GM23338 (cell line): ENCODE results near the gene S100A7. TPM values are rescaled to one million over a fixed set of nuclear protein-coding genes. Genes with fewer than 3 reads are reported as not detected.

Experiments
- ATAC-seq: fragments of 200-7000 bp; cut with Tn5 transposase; 3 replicates; pipeline ENCODE4 v1.9.1; 2020
- DNase-seq: peaks from one replicate; pipeline ENCODE4 v3.0.0-alpha.2; 2015; ENCODE audit warnings: low spot score
- H2AFZ ChIP-seq: fragments of 200-600 bp; sonication (generic); 2 replicates; pipeline ENCODE4 v1.8.0; 2016; ENCODE audit warnings: antibody characterized with exemption, mild to moderate bottlenecking, moderate library complexity
- H3F3A ChIP-seq: fragments of 200-600 bp; sonication (generic); replicated peaks from 2 replicates; pipeline ENCODE4 v1.8.0; 2017; ENCODE audit warnings: antibody characterized with exemption, mixed run types, low read depth
- H3K27ac ChIP-seq: fragments of 200-600 bp; sonication (generic); 2 replicates; pipeline ENCODE4 v1.6.1; 2016; ENCODE audit warnings: low read depth
- H3K27me3 ChIP-seq: fragments of 200-600 bp; sonication (generic); 2 replicates; pipeline ENCODE4 v1.8.0; 2016; ENCODE audit warnings: mild to moderate bottlenecking, mixed run types, moderate library complexity; ENCODE audit not compliant: insufficient read depth
- H3K36me3 ChIP-seq: fragments of 200-600 bp; sonication (generic); 2 replicates; pipeline ENCODE4 v1.8.0; 2016; ENCODE audit warnings: mild to moderate bottlenecking; ENCODE audit not compliant: insufficient read depth
- H3K4me1 ChIP-seq: fragments of 200-600 bp; sonication (generic); 2 replicates; pipeline ENCODE4 v1.8.0; 2016; ENCODE audit warnings: mild to moderate bottlenecking, moderate library complexity; ENCODE audit not compliant: insufficient read depth
- H3K4me2 ChIP-seq: fragments of 200-600 bp; sonication (generic); 2 replicates; pipeline ENCODE4 v1.7.1; 2017; ENCODE audit warnings: mixed run types
- H3K4me3 ChIP-seq: fragments of 200-600 bp; sonication (generic); 2 replicates; pipeline ENCODE4 v1.6.1; 2016; ENCODE audit warnings: mixed run types
- H3K79me2 ChIP-seq: fragments of 200-600 bp; sonication (generic); replicated peaks from 2 replicates; pipeline ENCODE4 v1.8.0; 2017; ENCODE audit warnings: mild to moderate bottlenecking; ENCODE audit not compliant: insufficient read depth
- H3K9me2 ChIP-seq: fragments of 200-600 bp; sonication (generic); 2 replicates; pipeline ENCODE4 v1.8.0; 2017; ENCODE audit not compliant: insufficient read depth
- H4K20me1 ChIP-seq: fragments of 200-600 bp; sonication (generic); replicated peaks from 2 replicates; pipeline ENCODE4 v1.8.0; 2017; ENCODE audit warnings: mild to moderate bottlenecking; ENCODE audit not compliant: insufficient read depth
- H3K27ac Mint-ChIP-seq: 2 replicates; pipeline ENCODE4 v1.8.0; 2020; ENCODE audit warnings: inconsistent platforms, mild to moderate bottlenecking, moderate library complexity, mixed read lengths
- H3K27me3 Mint-ChIP-seq: 3 replicates; pipeline ENCODE4 v1.8.0; 2022; ENCODE audit warnings: low read depth, mild to moderate bottlenecking, moderate library complexity, mixed read lengths, inconsistent platforms; ENCODE audit not compliant: insufficient read depth, poor library complexity
- H3K36me3 Mint-ChIP-seq: 3 replicates; pipeline ENCODE4 v1.8.0; 2021; ENCODE audit warnings: low read depth, mild to moderate bottlenecking, inconsistent platforms, moderate library complexity, mixed read lengths
- H3K4me1 Mint-ChIP-seq: 3 replicates; pipeline ENCODE4 v1.8.0; 2020; ENCODE audit warnings: mild to moderate bottlenecking, inconsistent platforms, mixed read lengths
- H3K4me3 Mint-ChIP-seq: 3 replicates; pipeline ENCODE4 v1.8.0; 2021; ENCODE audit warnings: moderate library complexity, mild to moderate bottlenecking, inconsistent platforms, mixed read lengths
- H3K9me3 Mint-ChIP-seq: 3 replicates; pipeline ENCODE4 v1.8.0; 2020; ENCODE audit warnings: moderate library complexity, mild to moderate bottlenecking, inconsistent platforms, mixed read lengths
- CTCF ChIP-seq, 2 experiments: fragments of 200-600 bp in 1 of 2; sonication (generic) in 1 of 2; conservative IDR thresholded peaks; 2 replicates each; pipeline versions ENCODE4 v1.5.1 to v1.6.1; 2016 to 2017; ENCODE audit warnings: antibody characterized with exemption in 2 of 2, low read depth in 2 of 2, mild to moderate bottlenecking in 2 of 2, moderate library complexity in 1 of 2
- EZH2 ChIP-seq: fragments of 200-600 bp; sonication (generic); IDR thresholded peaks from one replicate; pipeline ENCODE4 v1.8.0; 2017; ENCODE audit warnings: antibody characterized with exemption, mild to moderate bottlenecking, low read depth; ENCODE audit not compliant: unreplicated experiment
- NANOG ChIP-seq: IDR thresholded peaks from 2 replicates; pipeline ENCODE4 v1.6.1; 2016; ENCODE audit warnings: antibody characterized with exemption, borderline replicate concordance
- POLR2AphosphoS5 ChIP-seq: IDR thresholded peaks from 2 replicates; pipeline ENCODE4 v1.6.1; 2016; ENCODE audit warnings: antibody characterized with exemption, low read depth
- REST ChIP-seq: IDR thresholded peaks from one replicate; pipeline ENCODE4 v1.6.1; 2018; ENCODE audit warnings: antibody characterized with exemption; ENCODE audit not compliant: unreplicated experiment
- STAT1 ChIP-seq: IDR thresholded peaks from one replicate; pipeline ENCODE4 v1.6.1; 2016; ENCODE audit warnings: antibody characterized with exemption; ENCODE audit not compliant: unreplicated experiment
- ZNF114 ChIP-seq: fragments of 250-450 bp; sonication (Bioruptor Pico); IDR thresholded peaks from 2 replicates; pipeline ENCODE4 v1.5.0; 2020; ENCODE audit warnings: mild to moderate bottlenecking, moderate library complexity
- ZNF331 ChIP-seq: fragments of 250-450 bp; sonication (Bioruptor Pico); IDR thresholded peaks from 2 replicates; pipeline ENCODE4 v1.5.0; 2020; ENCODE audit warnings: low read depth, mild to moderate bottlenecking, moderate library complexity
- ZNF462 ChIP-seq: fragments of 250-450 bp; sonication (Bioruptor Pico); IDR thresholded peaks from 2 replicates; pipeline ENCODE4 v1.5.0; 2020; ENCODE audit warnings: mild to moderate bottlenecking, moderate library complexity
- polyA plus RNA-seq: library from polyadenylated mRNA; unstranded; fragments of >200 nt; fragmentation: Nextera tagmentation; extraction: Ambion mirVana; gene quantifications from 2 replicates; pipeline ENCODE4 v1.2.1, GENCODE V29; 2016
- total RNA-seq: library from RNA; depleted of rRNA; stranded (reverse); fragments of >200 nt; shearing (Covaris generic); gene quantifications from 2 replicates; pipeline ENCODE4 v1.2.3, GENCODE V29; 2014
- TF ChIP-seq, protein P1 (sequence below): IDR thresholded peaks from 2 replicates; pipeline ENCODE4 v1.6.1; 2016; ENCODE audit warnings: antibody characterized with exemption

Gene S100A7
- total and polyA plus RNA-seq, 2 experiments from 2014 or later, result not detected

DNA sequence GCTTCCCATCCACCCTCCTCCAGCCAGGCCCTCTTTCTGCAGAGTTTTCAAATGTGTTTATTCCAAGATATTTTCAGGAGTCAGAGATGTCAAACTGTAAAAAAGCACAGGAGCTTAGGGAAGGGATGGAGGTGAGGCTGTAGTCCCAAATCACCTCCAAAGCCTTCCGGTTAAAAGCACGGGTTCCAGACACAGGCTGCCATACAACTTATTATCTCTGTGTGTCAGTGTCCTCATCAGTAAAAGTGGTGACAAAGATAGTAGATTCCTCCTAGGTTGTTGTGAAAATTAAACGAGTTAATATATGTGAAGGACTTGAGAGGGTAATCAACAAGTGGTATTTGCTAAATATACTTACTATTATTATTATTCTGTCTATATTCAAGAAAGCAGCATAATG, 29.0 kb downstream of the S100A7 start:
- Mint-ChIP-seq H3K27ac (no peak overlapping the region), H3K4me3 (no peak overlapping the region), H3K4me1 (no peaks in the 10 kb centered on the region; the same call in 2 of the 3 replicates), H3K27me3 (peaks cover 6% of the 10 kb centered on the region), H3K9me3 (no peaks in the 10 kb centered on the region; the same call in 1 of the 3 replicates), H3K36me3 (no peaks in the 10 kb centered on the region)
- Histone ChIP-seq H3K27ac (no peak overlapping the region), H3K4me2 (no peak overlapping the region), H3F3A (no peaks in the 10 kb centered on the region), H3K79me2 (no peaks in the 10 kb centered on the region), H3K9me2 (no peaks in the 10 kb centered on the region), H4K20me1 (no peaks in the 10 kb centered on the region), H3K36me3 (no peaks in the 10 kb centered on the region), H3K4me1 (no peaks in the 10 kb centered on the region), H2AFZ (no peak overlapping the region), H3K27me3 (no peaks in the 10 kb centered on the region), H3K4me3 (no peak overlapping the region)
- no peak for DNase-seq
- no peak for TF ChIP-seq CTCF (conservative IDR thresholded peaks at IDR 0.05; ENCODE audit: low read depth in 2 of 2)
- no peak for TF ChIP-seq ZNF114
- ATAC-seq, result no peak

- no peaks in the 10 kb centered on the region; the same call in 2 of the 3 replicates for H3K4me1 Mint-ChIP-seq
- no peaks in the 10 kb centered on the region for H3K36me3 Mint-ChIP-seq
- H3K27me3 ChIP-seq, result no peaks in the 10 kb centered on the region
- no peak overlapping the region for H3K4me3 Mint-ChIP-seq
- H3K4me2 ChIP-seq, result no peak overlapping the region
- H3K27me3 Mint-ChIP-seq, result peaks cover 5% of the 10 kb centered on the region
- H3K4me3 ChIP-seq, result no peak overlapping the region
- H3K27ac ChIP-seq, result no peak overlapping the region
- no peaks in the 10 kb centered on the region for H4K20me1 ChIP-seq
- H3F3A ChIP-seq, result no peaks in the 10 kb centered on the region
- no peaks in the 10 kb centered on the region; the same call in 1 of the 3 replicates for H3K9me3 Mint-ChIP-seq
- DNase-seq, result no peak
- H2AFZ ChIP-seq, result no peak overlapping the region
- H3K36me3 ChIP-seq, result no peaks in the 10 kb centered on the region
- no peaks in the 10 kb centered on the region for H3K79me2 ChIP-seq
- no peaks in the 10 kb centered on the region for H3K9me2 ChIP-seq
- no peak for ATAC-seq
- H3K4me1 ChIP-seq, result no peaks in the 10 kb centered on the region
- H3K27ac Mint-ChIP-seq, result no peak overlapping the region
- no peak for TF ChIP-seq EZH2
- no peak for TF ChIP-seq ZNF462
- no peak for TF ChIP-seq REST
- no peak for TF ChIP-seq ZNF331 (CRISPR knock-in tag)
- TF ChIP-seq, protein P1, sequence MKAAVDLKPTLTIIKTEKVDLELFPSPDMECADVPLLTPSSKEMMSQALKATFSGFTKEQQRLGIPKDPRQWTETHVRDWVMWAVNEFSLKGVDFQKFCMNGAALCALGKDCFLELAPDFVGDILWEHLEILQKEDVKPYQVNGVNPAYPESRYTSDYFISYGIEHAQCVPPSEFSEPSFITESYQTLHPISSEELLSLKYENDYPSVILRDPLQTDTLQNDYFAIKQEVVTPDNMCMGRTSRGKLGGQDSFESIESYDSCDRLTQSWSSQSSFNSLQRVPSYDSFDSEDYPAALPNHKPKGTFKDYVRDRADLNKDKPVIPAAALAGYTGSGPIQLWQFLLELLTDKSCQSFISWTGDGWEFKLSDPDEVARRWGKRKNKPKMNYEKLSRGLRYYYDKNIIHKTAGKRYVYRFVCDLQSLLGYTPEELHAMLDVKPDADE, result no peak
- no peak for TF ChIP-seq NANOG
- TF ChIP-seq POLR2AphosphoS5, result no peak
- TF ChIP-seq STAT1, result no peak
- no peak for TF ChIP-seq ZNF114
These were observed 29.4 kb downstream of the S100A7 start for GRCh38 chr1:153431002-153431401.
